Transverse colon (tissue), 4 donors: Measurements from ENCODE around the gene HELB. TPM values are rescaled to one million over a fixed set of nuclear protein-coding genes. Genes with fewer than 3 reads are reported as not detected.

Experiments used
- DNase-seq: peaks from one replicate; pipeline ENCODE4 v3.0.0-alpha.2; 2019
- H3K27ac ChIP-seq, 4 donors: fragments of 200-600 bp; sonication (generic); 2 replicates each; pipeline ENCODE4 v1.5.1; 2016 to 2018; ENCODE audit warnings: inconsistent platforms in 4 of 4
- H3K27me3 ChIP-seq: fragments of 200-600 bp; sonication (generic); 2 replicates; pipeline ENCODE4 v1.5.1; 2017; ENCODE audit warnings: inconsistent platforms
- H3K36me3 ChIP-seq, 4 donors: fragments of 200-600 bp; sonication (generic); 2 replicates each; pipeline ENCODE4 v1.5.1; 2017 to 2019; ENCODE audit warnings: inconsistent platforms in 4 of 4
- H3K4me1 ChIP-seq, 4 donors: fragments of 200-600 bp; sonication (generic); 2 replicates each; pipeline ENCODE4 v1.5.1; 2017 to 2020; ENCODE audit warnings: inconsistent platforms in 4 of 4
- H3K4me3 ChIP-seq, 4 donors: fragments of 200-600 bp; sonication (generic); 1 replicate in 1 of 4; 2 replicates in 3 of 4; pipeline versions ENCODE4 v1.5.1 to v1.6.1; 2017 to 2019; ENCODE audit warnings: inconsistent platforms in 4 of 4
- H3K9me3 ChIP-seq, 2 donors: fragments of 200-600 bp; sonication (generic); 2 replicates each; pipeline ENCODE4 v1.5.1; 2017 to 2019; ENCODE audit warnings: inconsistent platforms in 2 of 2
- CTCF ChIP-seq, 5 experiments: fragments of 200-600 bp in 3 of 5; fragments of 450-650 bp in 2 of 5; sonication (generic) in 3 of 5; IDR thresholded peaks; 1 replicate in 2 of 5; 2 replicates in 3 of 5; pipeline ENCODE4 v1.5.1; 2016 to 2017; ENCODE audit warnings: antibody characterized with exemption in 5 of 5, inconsistent platforms in 3 of 5, mild to moderate bottlenecking in 2 of 5, moderate library complexity in 1 of 5
- EP300 ChIP-seq: sonication (generic); formaldehyde crosslinking; IDR thresholded peaks from one replicate; pipeline ENCODE4 v1.6.1; 2017; ENCODE audit warnings: antibody characterized with exemption, low read depth
- POLR2A ChIP-seq: fragments of 450-650 bp; IDR thresholded peaks from one replicate; pipeline ENCODE4 v1.6.1; 2016; ENCODE audit warnings: antibody characterized with exemption, mild to moderate bottlenecking, moderate library complexity
- POLR2AphosphoS5 ChIP-seq, 3 donors: sonication (generic); formaldehyde crosslinking; IDR thresholded peaks; one replicate each; pipeline ENCODE4 v1.6.1; 2016; ENCODE audit warnings: antibody characterized with exemption in 3 of 3
- WGBS, 2 donors: methylation state at CpG; one replicate each; pipeline ENCODE4 v1.1.5; 2018; ENCODE audit warnings: low coverage in 1 of 2; 5-methylcytosine and 5-hydroxymethylcytosine counted together
- in situ Hi-C, 4 donors: fragments of 200-750 bp; cut with MboI; loops; one replicate each; pipeline versions ENCODE4 v1.15.0 to v1.15.1; 2017; ENCODE audit warnings: low sequenced_read_pairs in 3 of 4, low pct_ligation_motif_present in 1 of 4, low pct_unique_long_range_greater_than_20kb in 1 of 4
- intact Hi-C: fragments of 100-400 bp; cut with DNase I; formaldehyde crosslinking; loops from one replicate; pipeline ENCODE4 v1.15.1; 2023; ENCODE audit warnings: low total_unique reads
- total RNA-seq, 4 donors: library from RNA; depleted of rRNA; stranded (reverse); fragments of >200 nt; gene quantifications; one replicate each; pipeline ENCODE4 v1.1.0, GENCODE V29; 2016

Gene HELB
- total RNA-seq, 4 donors from 2014 or later = 1.4 to 17.2 (median 9.8) TPM

GRCh38 chr12:66341126-66341525 lies 38.8 kb downstream of the HELB start:
- intact Hi-C loops = no loop called here
- Histone ChIP-seq H3K27ac (no peak overlapping the region), H3K4me1 (no peaks in the 10 kb centered on the region), H3K36me3 (peaks cover 0 to 38% (median 11%) of the 10 kb centered on the region in 4 donors), H3K27me3 (no peaks in the 10 kb centered on the region), H3K9me3 (peaks cover 0 to 4% of the 10 kb centered on the region in 2 donors), H3K4me3 (no peak overlapping the region)
- no peak for DNase-seq
- TF ChIP-seq EP300 (no peak), POLR2AphosphoS5 (IDR thresholded peaks at IDR 0.05) (no peak), POLR2A (no peak)
- in situ Hi-C loops = no loop called here
- 92 to 99% methylated on average over 2 to 4 of the region's 4 CpGs for WGBS, 2 donors

- Histone ChIP-seq H3K27me3 (no peaks in the 10 kb centered on the region), H3K4me1 (no peaks in the 10 kb centered on the region), H3K9me3 (peaks cover 0 to 4% of the 10 kb centered on the region in 2 donors), H3K27ac (no peak overlapping the region), H3K36me3 (peaks cover 0 to 15% (median 3%) of the 10 kb centered on the region in 4 donors), H3K4me3 (no peak overlapping the region)
- no peak for DNase-seq
- in situ Hi-C loops = no loop called here
- 78 to 79% methylated on average over 3 of the region's 3 CpGs for WGBS, 2 donors
- no peak for TF ChIP-seq POLR2AphosphoS5 (IDR thresholded peaks at IDR 0.05)
- intact Hi-C loops = no loop called here
Observed at GRCh38 chr12:66345212-66345611, 42.9 kb downstream of the HELB start.

- DNase-seq = no peak
- intact Hi-C loops (no loop called here), in situ Hi-C loops (no loop called here)
- Histone ChIP-seq H3K36me3 (peaks cover 0 to 12% (median 3%) of the 10 kb centered on the region in 4 donors), H3K27ac (no peak overlapping the region), H3K9me3 (peaks cover 0 to 4% of the 10 kb centered on the region in 2 donors), H3K27me3 (no peaks in the 10 kb centered on the region), H3K4me1 (no peaks in the 10 kb centered on the region), H3K4me3 (no peak overlapping the region)
- WGBS, 2 donors = 98 to 100% methylated on average over 2 of the region's 2 CpGs
- TF ChIP-seq CTCF (IDR thresholded peaks at IDR 0.05) (no peak), POLR2AphosphoS5 (IDR thresholded peaks at IDR 0.05) (no peak), EP300 (no peak), POLR2A (no peak)
Observed at GRCh38 chr12:66345956-66346355, 43.7 kb downstream of the HELB start.

- no peak for TF ChIP-seq CTCF (IDR thresholded peaks at IDR 0.05)
- TF ChIP-seq POLR2AphosphoS5 (IDR thresholded peaks at IDR 0.05) = no peak
- TF ChIP-seq EP300 = no peak
- TF ChIP-seq POLR2A = no peak
- Histone ChIP-seq H3K4me3 (no peak overlapping the region), H3K9me3 (no peaks in the 10 kb centered on the region), H3K27ac (no peak overlapping the region), H3K36me3 (no peaks in the 10 kb centered on the region), H3K27me3 (no peaks in the 10 kb centered on the region), H3K4me1 (no peaks in the 10 kb centered on the region)
- WGBS, 2 donors = 80 to 100% methylated on average over 2 of the region's 2 CpGs
- intact Hi-C loops = no loop called here
- in situ Hi-C loops = no loop called here
- DNase-seq = no peak
Observed at GRCh38 chr12:66351301-66351700, 49.0 kb downstream of the HELB start.

GRCh38 chr12:66352197-66352596 lies 49.9 kb downstream of the HELB start:
- no peak for DNase-seq
- peak in 4 of 5 experiments; percentile 13 to 16 (median 14) for TF ChIP-seq CTCF (IDR thresholded peaks at IDR 0.05)
- TF ChIP-seq POLR2A = no peak
- in situ Hi-C loops (no loop called here), intact Hi-C loops (no loop called here)
- H3K36me3 ChIP-seq = no peaks in the 10 kb centered on the region
- no peaks in the 10 kb centered on the region for H3K27me3 ChIP-seq
- H3K27ac ChIP-seq = no peak overlapping the region
- H3K9me3 ChIP-seq = no peaks in the 10 kb centered on the region
- H3K4me1 ChIP-seq = no peaks in the 10 kb centered on the region
- 79% methylated on average over 9 of the region's 9 CpGs; no CpG with 5 or more reads in 1 of the 2 donors for WGBS, 2 donors
- H3K4me3 ChIP-seq = no peak overlapping the region
